Activated CD4-positive, alpha-beta T cell treated with anti-CD3 and anti-CD28 coated beads for 4 hours (primary cell): Measurements from ENCODE around the gene CNST.
A peak's percentile ranks its signal among the peaks of the same experiment; 100 is the strongest.

Source experiments
- DNase-seq, 2 donors: peaks; one replicate each; pipeline ENCODE4 v3.0.0-alpha.2; 2020

CNST gene, protein sequence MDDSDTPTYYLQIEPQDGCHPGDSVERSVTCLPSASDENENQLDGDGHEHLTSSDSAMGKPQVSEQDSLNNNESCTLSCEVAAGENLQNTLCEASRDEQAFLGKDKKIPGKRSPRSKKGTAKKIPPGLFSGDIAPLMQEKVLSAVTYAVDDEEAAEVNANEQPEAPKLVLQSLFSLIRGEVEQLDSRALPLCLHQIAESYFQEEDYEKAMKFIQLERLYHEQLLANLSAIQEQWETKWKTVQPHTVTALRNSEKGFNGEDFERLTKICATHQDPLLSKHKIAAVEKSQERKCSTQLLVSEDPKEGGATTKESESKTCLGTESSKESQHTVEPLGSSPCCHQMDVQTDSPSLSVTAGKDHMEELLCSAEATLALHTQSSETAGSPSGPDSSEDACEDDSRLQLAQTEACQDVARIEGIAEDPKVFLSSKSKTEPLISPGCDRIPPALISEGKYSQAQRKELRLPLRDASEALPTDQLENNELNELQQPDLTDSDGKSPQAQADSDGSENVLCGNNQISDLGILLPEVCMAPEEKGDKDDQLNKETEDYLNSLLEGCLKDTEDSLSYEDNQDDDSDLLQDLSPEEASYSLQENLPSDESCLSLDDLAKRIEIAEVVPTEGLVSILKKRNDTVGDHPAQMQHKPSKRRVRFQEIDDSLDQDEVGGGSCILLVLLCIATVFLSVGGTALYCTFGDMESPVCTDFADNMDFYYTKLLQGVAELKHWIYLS

DNA sequence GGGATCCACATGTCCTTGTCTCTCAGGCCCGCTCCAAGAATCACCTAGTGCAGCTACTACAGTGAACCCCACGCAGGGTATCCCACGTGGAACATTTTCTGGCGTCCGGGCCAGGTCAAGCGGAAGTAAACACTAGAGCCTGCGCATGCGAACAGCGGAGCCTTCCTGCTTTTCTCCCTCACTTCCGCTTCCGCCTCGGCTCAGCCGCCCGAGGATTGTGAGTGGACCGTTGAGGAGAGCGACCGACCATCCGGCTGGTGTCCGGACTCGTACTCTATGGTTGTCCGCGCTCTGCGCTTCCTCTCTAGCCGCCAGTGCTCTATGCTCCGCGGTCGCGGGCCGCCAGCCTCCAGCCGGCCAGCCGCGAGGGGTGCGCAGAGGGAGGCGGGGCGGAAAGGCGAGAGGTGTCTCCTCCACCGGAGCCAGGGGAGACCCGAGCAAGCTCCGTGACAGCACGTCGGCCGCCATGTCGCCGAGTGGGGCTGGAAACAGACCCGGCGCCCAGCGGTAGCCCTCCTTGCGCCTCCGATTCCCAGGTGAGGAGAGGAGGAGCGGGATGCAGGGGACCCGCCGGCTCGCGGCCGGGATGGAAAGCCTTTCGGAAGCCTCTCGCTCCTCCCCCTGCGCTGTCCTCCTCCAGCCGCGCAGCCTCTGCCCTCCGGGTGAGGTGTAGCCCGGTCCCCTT lies at the start of gene CNST, which contains the start of gene TFB2M:
CNST (plus strand) TSS at position 329 of the 685 bp plus-strand sequence. CDS start 25,107 bp downstream, outside the sequence.
TFB2M (minus strand) TSS at position 134 of the 685 bp plus-strand sequence; CDS start at position 11, 123 bp downstream.
- DNase-seq = peak; percentile 86 to 90

DNA sequence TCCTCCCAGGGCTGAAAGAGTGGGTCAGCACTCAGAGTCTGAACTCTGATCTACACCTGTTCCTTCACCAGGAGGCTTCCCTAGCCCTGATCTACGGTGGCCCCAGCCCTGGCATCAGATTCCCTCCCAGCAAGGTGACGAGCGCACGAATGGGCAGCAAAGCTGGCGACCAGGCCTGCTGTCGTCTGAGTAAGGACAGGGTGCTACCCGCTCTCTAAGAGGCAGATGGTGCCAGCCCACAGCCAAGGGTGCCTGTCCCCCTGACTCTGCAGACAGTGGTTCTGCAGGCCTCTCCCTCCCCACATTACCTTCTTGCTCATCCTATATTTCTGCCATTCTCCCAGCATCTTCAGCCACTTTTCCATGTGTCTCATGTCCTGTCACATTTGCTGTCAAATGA lies 48.9 kb upstream of the CNST start:
- DNase-seq = no peak

DNA sequence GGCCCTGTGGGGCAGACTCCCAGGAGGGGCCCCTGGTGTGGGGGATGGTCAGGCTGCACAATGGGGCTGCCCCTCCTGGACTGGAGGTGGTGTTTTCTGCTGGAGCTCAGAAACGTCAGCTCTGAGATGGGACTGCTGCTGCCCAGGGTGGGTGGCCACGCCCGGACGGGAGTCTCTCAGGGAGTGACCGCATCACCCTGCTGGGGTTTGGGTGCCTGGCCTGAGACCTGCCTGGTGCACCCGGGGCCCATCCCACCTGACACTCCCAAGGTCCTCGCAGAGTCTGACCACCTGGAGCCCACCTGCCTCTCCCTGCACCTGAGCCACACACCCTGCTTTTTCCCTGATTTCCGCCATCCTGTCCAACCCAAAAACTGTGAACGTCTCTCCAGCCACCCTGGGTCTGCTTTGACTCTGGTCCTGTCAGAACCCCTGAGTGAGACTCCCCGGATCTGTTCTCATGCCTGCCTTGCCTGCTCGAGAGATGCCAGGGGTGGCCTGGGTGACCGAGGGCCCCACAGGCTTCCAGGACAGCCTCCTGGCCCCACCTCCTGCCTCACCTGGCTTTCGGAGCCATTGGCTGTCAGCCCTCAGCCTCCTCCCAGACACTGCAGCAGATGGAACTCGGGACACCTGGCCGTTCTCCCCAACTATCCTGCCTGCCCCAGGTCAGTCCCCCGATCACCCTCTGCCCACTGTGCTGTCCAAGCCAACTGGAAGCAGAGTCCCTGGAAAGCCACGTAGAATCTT lies 47.6 kb upstream of the CNST start:
- no peak for DNase-seq

DNA sequence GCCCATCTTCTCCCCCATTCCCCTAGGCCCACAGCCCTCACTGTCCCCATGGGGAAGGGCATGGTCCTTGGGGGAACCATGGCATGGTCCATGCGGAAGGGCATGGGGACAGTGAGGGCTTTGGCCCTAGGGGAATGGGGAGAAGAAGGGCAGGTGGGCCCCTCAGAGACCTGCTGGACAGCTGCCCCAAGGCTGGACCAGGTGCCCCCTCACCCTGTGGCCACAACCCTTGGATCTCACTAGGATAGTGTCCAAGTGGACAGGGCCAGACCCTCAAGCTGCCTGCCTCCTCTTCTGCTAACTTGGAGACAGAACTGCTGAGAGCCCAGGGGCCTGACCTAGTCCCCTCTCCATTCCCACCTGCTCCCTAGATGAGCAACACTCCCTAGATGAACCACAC lies 46.7 kb upstream of the CNST start:
- no peak for DNase-seq

DNA sequence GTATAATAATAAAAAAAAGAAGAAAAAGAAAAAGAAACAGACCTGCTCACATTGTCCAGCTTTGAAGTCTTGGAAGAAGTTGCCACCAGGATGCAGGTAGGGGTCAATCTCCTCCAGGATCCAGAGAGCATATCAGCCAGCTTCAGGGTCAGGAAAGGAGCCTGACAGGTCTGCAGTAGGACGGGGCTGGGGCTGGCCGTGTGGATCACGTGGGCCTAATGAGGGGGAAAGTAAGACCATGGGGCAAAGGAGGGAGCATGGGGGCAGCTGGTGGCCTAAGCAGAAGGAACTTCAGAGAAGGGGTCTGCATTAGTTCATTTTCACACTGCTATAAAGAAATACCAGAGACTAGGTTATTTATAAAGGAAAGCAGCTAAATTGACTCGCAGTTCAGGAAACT lies 39.9 kb upstream of the CNST start:
- no peak for DNase-seq

DNA sequence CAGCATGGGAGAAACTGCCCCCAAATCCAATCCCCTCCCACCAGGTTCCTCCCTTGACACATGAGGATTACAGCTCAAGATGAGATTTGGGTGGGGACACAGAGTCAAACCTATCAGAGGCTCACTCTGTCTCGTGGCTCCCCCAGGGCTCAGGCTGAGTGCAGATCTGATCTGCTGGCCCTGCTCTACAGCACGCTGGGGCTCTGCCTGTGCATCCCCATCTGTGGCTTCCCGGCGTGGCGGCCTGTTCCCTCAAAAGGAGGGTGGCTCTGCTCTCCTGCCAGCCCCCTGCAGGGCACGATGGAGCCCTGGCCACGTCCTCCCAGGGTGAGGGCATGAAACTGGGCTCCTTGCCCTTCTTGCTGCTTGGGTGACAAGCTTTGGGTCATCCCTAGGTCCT lies 39.3 kb upstream of the CNST start:
- DNase-seq = no peak

DNA sequence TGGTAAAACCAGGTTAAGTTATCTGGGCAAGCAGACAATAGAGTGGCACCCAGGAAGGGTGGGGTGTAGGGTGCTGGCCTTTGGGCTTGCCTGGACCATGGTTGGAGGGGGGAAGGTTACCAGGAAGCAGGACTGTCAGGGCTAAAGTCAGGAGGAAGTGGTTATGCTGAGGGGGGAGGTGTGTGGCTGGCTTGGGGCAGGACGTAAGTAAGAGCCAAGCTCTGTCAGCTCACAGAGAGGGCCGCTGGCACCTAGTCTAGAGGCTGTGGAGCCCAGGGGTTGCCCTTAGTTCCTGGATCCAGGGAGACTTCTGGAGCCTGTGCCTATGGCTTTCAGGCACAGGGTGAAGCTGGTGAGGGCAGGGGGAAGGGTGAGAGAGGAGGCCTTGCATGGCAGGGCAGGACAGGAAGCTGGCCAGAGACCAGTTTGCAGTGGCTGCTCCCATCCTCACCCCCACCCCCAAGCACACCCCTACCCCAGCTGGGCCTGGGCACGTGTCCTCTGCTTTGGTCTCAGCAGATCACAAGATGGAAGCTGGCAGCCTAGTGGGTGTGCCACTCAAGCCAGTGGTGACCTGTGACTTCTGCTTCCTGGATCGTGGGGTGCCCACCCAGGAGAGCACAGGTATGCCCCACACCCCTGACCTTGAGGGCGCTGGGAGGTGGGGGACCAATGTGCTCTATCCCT lies 38.7 kb upstream of the CNST start:
- DNase-seq = no peak

DNA sequence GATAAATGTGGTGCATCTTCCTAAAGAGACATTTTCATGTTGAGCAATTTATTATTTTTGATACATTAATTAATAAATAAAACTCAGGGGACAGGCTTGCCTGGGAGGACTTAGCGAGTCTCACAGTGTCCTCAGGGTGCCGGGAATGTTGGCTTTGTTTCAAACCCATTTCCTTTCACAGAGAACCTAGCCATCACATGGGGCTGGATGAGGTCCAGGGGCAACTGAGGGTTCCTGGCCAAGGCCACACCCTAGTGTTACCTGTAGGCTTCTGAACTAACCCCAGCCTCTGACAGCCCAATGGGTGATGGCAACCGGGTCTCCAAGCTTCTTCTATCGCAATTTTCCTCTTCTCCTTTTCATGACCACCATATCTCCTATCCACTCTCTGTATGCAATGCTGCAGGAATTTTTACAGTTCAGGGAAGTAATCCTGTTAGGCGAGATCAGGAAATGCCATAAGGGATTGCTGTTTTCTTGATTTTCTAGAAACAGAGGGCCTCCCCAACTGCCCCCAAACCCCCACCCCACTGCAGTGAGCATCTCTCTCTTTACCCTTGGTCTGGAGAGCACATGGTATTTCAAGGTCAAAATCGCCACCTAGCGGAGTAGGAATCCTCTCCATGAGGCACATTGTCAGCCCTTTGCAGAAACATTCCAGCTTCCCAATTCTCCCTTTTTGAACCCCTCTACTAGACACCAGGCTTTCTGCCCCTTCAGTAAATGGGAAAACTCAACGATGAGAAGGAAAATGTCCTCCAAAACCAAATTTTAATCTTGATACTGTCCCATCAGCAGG lies 37.1 kb upstream of the CNST start:
- DNase-seq = no peak

DNA sequence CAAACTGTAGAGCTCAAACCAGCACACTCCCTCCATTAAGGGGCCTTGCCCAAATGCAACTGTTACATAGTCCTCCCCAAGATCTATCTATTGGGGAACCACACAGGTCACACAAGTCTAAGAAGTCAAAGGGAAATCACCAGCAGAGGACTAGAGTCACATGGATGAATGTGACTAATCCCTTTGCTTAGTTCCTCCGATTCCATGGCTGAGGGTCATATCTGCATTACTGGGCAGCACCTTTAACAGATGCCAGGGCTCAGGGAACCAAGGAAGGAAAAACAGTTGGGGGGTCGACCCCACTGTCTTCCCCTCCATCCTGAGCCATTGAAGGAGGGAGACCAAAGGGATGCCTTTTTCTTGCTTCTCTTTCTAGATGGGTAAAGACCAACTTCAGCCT lies 35.8 kb upstream of the CNST start:
- no peak for DNase-seq

DNA sequence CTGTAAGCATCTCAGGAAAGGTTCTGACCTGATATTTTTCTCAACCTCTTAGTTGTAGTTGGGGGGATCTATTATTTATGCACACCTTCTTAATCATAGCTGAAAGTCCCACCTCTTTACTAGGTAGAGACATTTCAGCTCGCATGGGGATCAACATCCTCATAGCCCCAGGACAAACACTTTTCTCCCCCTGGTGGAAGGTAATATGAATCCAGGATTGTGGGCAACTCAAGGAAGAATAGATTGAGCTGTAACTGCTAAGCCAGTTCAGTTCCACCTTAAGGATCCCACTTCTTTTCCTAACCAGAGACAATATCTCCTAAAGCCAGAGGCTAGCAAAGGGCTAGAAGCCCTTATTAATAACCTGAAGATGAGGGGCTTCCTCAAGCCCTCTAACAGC lies 33.7 kb upstream of the CNST start:
- no peak for DNase-seq

DNA sequence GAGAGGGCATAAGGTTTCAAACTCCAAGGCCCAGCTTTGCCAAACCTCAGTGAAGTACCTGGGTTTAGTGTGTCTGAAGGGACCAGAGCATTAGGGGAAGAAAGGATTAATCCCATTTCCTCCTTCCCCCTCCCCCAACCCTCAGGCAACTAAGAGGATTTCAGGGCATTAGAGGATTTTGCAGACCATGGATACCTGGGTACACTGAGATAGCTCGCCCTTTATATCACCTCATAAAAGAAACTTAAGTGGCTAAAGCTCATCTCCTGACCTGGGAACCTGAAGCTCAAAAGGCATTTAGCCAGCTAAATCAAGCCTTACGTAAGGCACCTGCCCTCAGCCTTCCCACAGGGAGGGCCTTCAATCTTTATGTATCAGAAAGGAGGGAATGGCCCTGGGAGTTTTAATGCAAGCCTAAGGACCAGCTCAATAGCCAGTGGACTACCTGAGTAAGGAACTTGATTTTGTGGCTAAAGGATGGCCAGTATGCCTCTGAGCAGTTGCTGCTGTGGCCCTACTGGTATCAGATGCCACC lies 32.8 kb upstream of the CNST start:
- no peak for DNase-seq

DNA sequence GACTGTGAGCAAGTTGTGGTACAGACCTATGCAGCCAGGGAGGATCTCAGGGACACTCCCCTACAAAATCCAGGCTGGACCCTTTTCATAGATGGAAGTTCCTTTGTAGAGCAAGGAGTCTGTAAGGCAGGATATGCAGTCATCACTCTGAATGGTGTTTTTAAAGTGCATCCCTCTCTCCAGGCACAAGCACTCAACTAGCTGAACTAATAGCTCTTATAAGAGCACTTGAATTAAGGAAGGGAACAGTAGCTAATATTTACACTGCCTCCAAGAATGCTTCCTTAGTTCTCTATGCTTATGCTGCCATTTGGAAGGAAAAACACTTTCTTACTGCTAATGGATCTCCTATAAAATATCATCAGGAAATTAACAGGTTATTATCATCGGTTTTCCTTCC lies 32.1 kb upstream of the CNST start:
- no peak for DNase-seq

DNA sequence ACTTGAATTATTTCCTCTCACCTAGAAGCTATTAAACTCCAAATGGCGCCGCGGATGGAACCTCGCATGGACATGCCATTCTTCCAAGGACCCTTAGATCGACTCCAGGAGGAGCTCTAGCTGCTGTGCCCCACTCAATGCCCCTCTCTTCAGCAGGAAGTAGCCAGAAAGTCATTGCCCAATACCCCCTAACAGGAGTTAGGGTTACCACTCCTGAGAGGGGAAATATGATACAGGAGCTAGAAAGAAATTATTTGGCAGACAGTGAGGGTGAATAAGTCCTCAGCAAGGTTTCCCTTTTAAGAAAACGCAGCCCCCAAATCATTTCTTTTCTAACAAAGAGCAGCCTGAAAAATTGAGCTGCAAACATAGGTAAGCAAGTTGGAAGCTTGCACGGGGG lies 28.8 kb upstream of the CNST start:
- DNase-seq = no peak

DNA sequence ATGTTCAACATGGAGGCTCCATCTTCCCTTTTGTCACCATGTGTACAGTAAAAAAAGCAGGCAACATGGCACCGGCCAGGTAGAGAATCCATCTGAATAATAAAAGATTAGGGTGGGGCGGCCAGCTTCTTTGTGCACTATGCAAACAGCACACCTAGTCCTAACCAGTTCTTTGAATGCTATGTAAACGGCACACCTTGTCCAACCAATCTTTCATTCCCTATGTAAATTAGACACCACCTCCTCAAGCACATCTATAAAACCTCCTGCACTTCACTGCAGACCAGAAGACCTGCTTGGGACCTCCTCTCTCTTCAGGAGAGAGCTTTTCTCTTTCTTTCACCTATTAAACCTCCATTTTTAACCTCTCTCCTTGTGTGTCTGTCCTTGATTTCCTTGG lies 28.4 kb upstream of the CNST start:
- DNase-seq = no peak

DNA sequence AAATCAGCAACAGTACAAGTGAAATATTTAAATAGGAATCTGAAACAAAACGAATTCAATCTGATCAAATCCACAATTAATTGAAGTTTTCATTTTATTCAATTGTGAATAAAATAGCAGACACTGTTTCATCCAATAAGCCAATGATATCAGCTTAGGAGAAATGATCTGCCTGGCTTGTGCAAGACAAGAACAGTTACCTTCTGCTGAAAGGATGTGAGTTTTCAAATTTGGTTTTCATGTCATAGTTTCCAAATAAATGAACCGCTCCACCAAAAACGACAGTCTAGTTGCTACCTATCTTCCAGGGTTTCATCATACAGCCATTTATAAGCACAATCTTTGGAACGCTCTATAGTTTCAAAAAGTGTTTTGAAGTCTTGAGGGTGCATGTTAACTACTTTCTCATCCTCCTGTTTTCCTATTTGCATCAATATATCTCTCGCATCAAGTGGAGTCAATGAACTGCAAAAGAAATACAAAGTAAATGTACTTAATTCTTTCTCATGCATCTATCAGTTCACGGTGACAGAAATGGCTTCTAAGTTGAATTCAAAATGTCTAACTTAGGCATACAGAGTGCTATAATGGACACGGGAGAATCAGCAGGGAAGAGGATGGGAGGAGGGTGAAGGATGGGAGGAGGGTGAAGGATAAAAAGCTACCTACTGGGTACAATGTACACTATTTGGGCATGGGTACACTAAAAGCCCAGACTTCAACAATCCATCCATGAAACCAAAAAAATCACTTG lies 25.3 kb upstream of the CNST start:
- DNase-seq = no peak

DNA sequence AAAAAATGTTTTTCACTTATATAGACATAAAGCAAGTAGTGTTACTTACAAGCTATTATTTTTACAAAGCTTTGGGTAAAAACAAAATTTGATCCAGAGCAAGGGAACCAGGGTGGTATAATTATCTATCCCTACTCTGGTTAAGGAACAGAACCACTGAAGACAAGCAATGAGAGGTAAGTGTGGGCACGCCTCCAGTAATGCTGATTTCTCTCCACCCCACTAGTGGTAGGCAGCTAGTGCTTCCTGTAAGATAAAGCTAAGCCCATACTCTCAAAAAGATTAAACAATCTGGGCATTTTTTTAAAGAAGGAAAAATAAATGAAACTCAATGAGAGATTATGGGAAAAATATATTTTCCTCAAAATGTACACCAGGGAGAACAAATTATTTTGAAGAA lies 22.3 kb upstream of the CNST start:
- DNase-seq = no peak

DNA sequence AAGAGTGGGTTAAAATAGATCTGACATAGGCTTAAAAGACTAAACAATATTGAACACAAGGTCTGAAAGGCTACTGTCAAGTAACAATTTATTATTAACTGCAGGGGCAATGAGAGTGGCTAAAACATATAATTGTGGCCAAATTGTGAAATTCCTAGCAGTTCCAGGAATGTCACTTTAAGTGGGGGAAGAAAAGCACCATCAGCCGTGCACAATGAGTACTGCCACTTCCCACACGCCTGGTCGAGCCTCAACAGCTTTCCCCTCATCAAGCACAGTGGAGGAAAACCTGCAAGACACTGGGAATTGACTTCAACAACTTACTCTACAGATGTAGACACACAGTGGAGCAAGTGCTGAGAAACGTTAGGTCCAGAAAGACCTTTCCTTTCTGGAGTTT lies 16.6 kb upstream of the CNST start:
- no peak for DNase-seq

DNA sequence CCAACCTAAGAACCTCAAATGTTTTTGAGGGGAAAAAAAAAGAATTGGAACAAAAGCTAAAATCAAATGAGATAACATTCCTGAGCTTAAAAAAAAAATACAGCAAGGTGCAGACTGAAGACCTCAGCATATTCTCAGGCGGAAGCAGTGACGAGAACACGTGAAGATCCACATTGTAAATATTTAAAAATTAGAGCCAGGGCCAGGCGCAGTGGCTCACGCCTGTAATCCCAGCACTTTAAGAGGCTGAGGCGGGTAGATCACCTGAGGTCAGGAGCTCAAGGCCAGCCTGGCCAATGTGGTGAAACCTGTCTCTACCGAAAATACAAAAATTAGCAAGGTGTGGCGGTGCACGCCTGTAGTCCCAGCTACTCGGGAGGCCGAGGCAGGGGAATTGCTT lies 15.9 kb upstream of the CNST start:
- no peak for DNase-seq

DNA sequence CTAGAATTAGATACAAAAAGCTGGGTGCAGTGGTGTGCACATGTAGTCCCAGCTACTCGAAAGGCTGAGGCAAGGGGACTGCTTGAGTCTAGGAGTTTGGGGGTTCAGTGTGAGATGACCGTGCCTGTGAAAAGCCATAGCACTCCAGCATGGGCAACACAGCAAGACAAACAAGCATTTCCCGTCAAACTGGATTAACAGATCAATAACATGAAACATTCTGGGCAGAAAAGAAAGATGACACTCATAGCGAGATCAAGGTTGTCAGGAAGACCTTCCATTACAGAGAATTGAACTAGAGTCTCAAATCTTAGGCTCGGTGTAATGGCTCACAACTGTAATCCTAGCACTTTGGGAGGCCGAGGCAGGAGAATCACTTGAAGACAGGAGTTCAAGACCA lies 14.1 kb upstream of the CNST start:
- DNase-seq = no peak

DNA sequence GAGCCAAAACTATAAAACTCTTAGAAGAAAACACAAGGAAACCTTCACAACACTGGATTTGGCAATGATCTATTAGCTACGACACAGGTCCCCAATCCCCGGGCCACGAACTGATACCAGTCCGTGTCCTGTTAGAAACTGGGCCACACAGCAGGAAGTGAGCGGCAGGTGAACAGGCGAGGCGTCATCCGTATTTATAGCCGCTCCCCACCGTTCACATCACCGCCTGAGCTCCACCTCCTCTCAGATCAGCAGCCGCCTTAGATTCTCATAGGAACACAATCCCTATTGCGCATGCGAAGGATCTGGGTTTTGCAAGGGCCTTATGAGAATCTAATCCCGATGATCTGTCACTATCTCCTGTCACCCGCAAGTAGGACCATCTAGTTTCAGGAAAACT lies 12.1 kb upstream of the CNST start:
- DNase-seq = no peak

DNA sequence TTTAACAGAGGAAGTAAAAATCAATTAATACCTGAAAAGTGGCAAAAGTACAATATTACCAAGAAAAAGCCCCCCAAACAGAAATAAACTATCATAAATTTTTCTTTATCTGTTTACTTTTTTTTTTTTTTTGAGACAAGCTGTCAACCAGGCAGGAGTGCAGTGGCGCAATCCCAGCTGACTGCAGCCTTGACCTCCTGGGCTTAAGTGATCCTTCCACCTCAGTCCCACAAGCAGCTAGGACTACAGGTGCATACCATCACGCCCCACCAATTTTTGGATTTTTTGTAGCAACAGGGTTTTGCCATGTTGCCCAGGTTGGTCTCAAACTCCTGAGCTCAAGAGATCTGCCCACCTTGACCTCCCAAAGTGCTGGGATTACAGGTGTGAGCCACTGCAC lies 8.2 kb upstream of the CNST start:
- no peak for DNase-seq
